HCT116 (cell line): Measurements from ENCODE around the gene SECTM1. TPM values are rescaled to one million over a fixed set of nuclear protein-coding genes. Genes with fewer than 3 reads are reported as not detected.
A peak's percentile ranks its signal among the peaks of the same experiment; 100 is the strongest.

ENCODE experiments used
- ATAC-seq: fragments of 200-7000 bp; cut with Tn5 transposase; 2 replicates; pipeline ENCODE4 v1.9.1; 2020; ENCODE audit warnings: mild to moderate bottlenecking, moderate library complexity
- BruUV-seq: library from RNA; stranded (reverse); fragments of 400-500 nt; replicated peaks from 2 replicates; lab custom pipeline; 2021; lab: Mats Ljungman, UMichigan
- CTCF ChIA-PET: fragments of 300-600 bp; sonication (Branson Sonifier 250); formaldehyde crosslinking; loops from one replicate; lab custom pipeline; 2021; ENCODE audit warnings: antibody characterized with exemption; lab: Charles Lee
- POLR2A ChIA-PET: fragments of 300-600, 350-600 bp; sonication (Branson Sonifier 250); formaldehyde crosslinking; loops from one replicate; lab custom pipeline; 2021; ENCODE audit warnings: antibody characterized with exemption; lab: Charles Lee
- RAD21 ChIA-PET, 2 experiments: fragments of 300-600 bp; sonication (Branson Sonifier 250); formaldehyde crosslinking; loops; one replicate each; lab custom pipeline; 2023; ENCODE audit warnings: low total read pairs in 2 of 2; ENCODE audit not compliant: uncharacterized antibody in 2 of 2, unreplicated experiment in 2 of 2, low non-redundant PET in 1 of 2; lab: Charles Lee
- DNase-seq: peaks from one replicate; pipeline ENCODE4 v3.0.0-alpha.2; 2010; ENCODE audit warnings: low read depth, low spot score
- H2AFZ ChIP-seq: fragments of 200-600 bp; shearing (Covaris generic), sonication (generic); 2 replicates; pipeline ENCODE4 v1.6.1; 2017; ENCODE audit warnings: low read depth, mixed run types, mixed read lengths, antibody characterized with exemption, low read length; ENCODE audit not compliant: poor library complexity, severe bottlenecking
- H3K27ac ChIP-seq: 2 replicates; pipeline ENCODE4 v1.5.1; 2012; ENCODE audit warnings: low read depth, low read length
- H3K27me3 ChIP-seq: fragments of 200-600 bp; sonication (generic); 2 replicates; pipeline ENCODE4 v1.6.1; 2016; ENCODE audit warnings: mixed run types, low read length, mixed read lengths; ENCODE audit not compliant: insufficient read depth
- H3K36me3 ChIP-seq, 2 experiments: fragments of 200-500 bp in 1 of 2; fragments of 200-600 bp in 1 of 2; sonication (Bioruptor generic) in 1 of 2; sonication (generic) in 1 of 2; 2 replicates each; pipeline versions ENCODE4 v1.5.1 to v1.6.1; 2014 to 2016; ENCODE audit warnings: low read length in 2 of 2, inconsistent platforms in 1 of 2, mixed read lengths in 1 of 2, mixed run types in 1 of 2; ENCODE audit not compliant: insufficient read depth in 2 of 2, control insufficient read depth in 1 of 2
- H3K4me1 ChIP-seq, 2 experiments: fragments of 200-600 bp in 1 of 2; sonication (generic) in 1 of 2; 2 replicates each; pipeline versions ENCODE4 v1.5.1 to v1.6.1; 2012 to 2017; ENCODE audit warnings: low read length in 2 of 2, inconsistent platforms in 1 of 2, mild to moderate bottlenecking in 1 of 2, mixed read lengths in 1 of 2, mixed run types in 1 of 2, moderate library complexity in 1 of 2; ENCODE audit not compliant: insufficient read depth in 2 of 2, control insufficient read depth in 1 of 2
- H3K4me2 ChIP-seq: fragments of 200-600 bp; sonication (generic); 2 replicates; pipeline ENCODE4 v1.6.1; 2017; ENCODE audit warnings: mixed run types, low read length, mixed read lengths
- H3K4me3 ChIP-seq, 2 experiments: fragments of 200-600 bp in 1 of 2; sonication (generic) in 1 of 2; replicated peaks in 1 of 2; 2 replicates each; pipeline ENCODE4 v1.5.1; 2011 to 2016; ENCODE audit warnings: low read length in 2 of 2, control low read depth in 1 of 2, low read depth in 1 of 2, mild to moderate bottlenecking in 1 of 2, mixed read lengths in 1 of 2, mixed run types in 1 of 2
- H3K79me2 ChIP-seq: fragments of 200-600 bp; sonication (generic); 2 replicates; pipeline ENCODE4 v1.6.1; 2017; ENCODE audit warnings: mild to moderate bottlenecking, mixed run types, low read length, moderate library complexity, mixed read lengths; ENCODE audit not compliant: insufficient read depth
- H3K9ac ChIP-seq: fragments of 200-600 bp; sonication (generic); 2 replicates; pipeline ENCODE4 v1.6.1; 2016; ENCODE audit warnings: low read length, mixed read lengths
- H3K9me2 ChIP-seq: fragments of 200-600 bp; sonication (generic), shearing (Covaris generic); 2 replicates; pipeline ENCODE4 v1.6.1; 2017; ENCODE audit warnings: mixed run types, mild to moderate bottlenecking, moderate library complexity; ENCODE audit not compliant: insufficient read depth
- H3K9me3 ChIP-seq, 2 experiments: fragments of 200-500 bp in 1 of 2; fragments of 200-600 bp in 1 of 2; sonication (Bioruptor generic) in 1 of 2; sonication (generic) in 1 of 2; 2 replicates each; pipeline ENCODE4 v1.6.1; 2014 to 2017; ENCODE audit warnings: low read length in 2 of 2, mixed read lengths in 2 of 2, inconsistent platforms in 1 of 2, low read depth in 1 of 2, mild to moderate bottlenecking in 1 of 2, mixed run types in 1 of 2, moderate library complexity in 1 of 2; ENCODE audit not compliant: control insufficient read depth in 1 of 2, insufficient read depth in 1 of 2
- H4K20me1 ChIP-seq: fragments of 200-600 bp; sonication (generic), shearing (Covaris generic); 2 replicates; pipeline ENCODE4 v1.6.1; 2017; ENCODE audit warnings: mixed run types, mild to moderate bottlenecking, moderate library complexity; ENCODE audit not compliant: insufficient read depth
- ATF3 ChIP-seq: IDR thresholded peaks from 2 replicates; pipeline ENCODE4 v1.6.1; 2012
- CBX3 ChIP-seq: IDR thresholded peaks from 2 replicates; pipeline ENCODE4 v1.6.1; 2012; ENCODE audit warnings: low read depth
- CEBPB ChIP-seq: IDR thresholded peaks from 2 replicates; pipeline ENCODE4 v1.6.1; 2012; ENCODE audit warnings: low read depth
- EGR1 ChIP-seq: IDR thresholded peaks from 2 replicates; pipeline ENCODE4 v1.6.1; 2012; ENCODE audit warnings: low read depth
- ELF1 ChIP-seq: IDR thresholded peaks from 2 replicates; pipeline ENCODE4 v1.6.1; 2012; ENCODE audit warnings: low read depth, borderline replicate concordance
- EZH2 ChIP-seq: fragments of 200-600 bp; sonication (generic); IDR thresholded peaks from 2 replicates; pipeline ENCODE4 v1.6.1; 2017; ENCODE audit warnings: antibody characterized with exemption, mixed run types
- FOSL1 ChIP-seq: IDR thresholded peaks from 2 replicates; pipeline ENCODE4 v1.6.1; 2012; ENCODE audit warnings: low read depth
- MAX ChIP-seq: IDR thresholded peaks from 2 replicates; pipeline ENCODE4 v1.6.1; 2012
- POLR2A ChIP-seq: IDR thresholded peaks from 2 replicates; pipeline ENCODE4 v1.7.0; 2011; ENCODE audit warnings: borderline replicate concordance; ENCODE audit not compliant: insufficient read depth, insufficient read length; ENCODE audit errors: extremely low read depth
- POLR2AphosphoS5 ChIP-seq: IDR thresholded peaks from 2 replicates; pipeline ENCODE4 v1.6.1; 2011; ENCODE audit warnings: mild to moderate bottlenecking, low read depth, low read length, moderate library complexity
- SIN3A ChIP-seq: IDR thresholded peaks from 2 replicates; pipeline ENCODE4 v1.6.1; 2012; ENCODE audit warnings: low read depth
- SRF ChIP-seq: IDR thresholded peaks from 2 replicates; pipeline ENCODE4 v1.6.1; 2012; ENCODE audit warnings: low read depth
- TCF7L2 ChIP-seq: IDR thresholded peaks from 2 replicates; pipeline ENCODE4 v1.7.0; 2011; ENCODE audit warnings: borderline replicate concordance, inconsistent platforms; ENCODE audit not compliant: insufficient read depth, insufficient read length; ENCODE audit errors: extremely low read depth
- YY1 ChIP-seq: IDR thresholded peaks from 2 replicates; pipeline ENCODE4 v1.6.1; 2011; ENCODE audit warnings: low read length, low read depth, moderate library complexity, mild to moderate bottlenecking; ENCODE audit not compliant: insufficient replicate concordance; ENCODE audit errors: extremely low read depth
- ZFX ChIP-seq: fragments of 450-650 bp; IDR thresholded peaks from 2 replicates; pipeline ENCODE4 v1.6.1; 2017
- ZNF274 ChIP-seq: fragments of 200-500 bp; sonication (Bioruptor generic); IDR thresholded peaks from 2 replicates; pipeline ENCODE4 v1.6.1; 2014; ENCODE audit warnings: mild to moderate bottlenecking, low read depth, low read length, inconsistent platforms
- intact Hi-C: fragments of 100-400 bp; cut with micrococcal nuclease; formaldehyde crosslinking; loops from 2 replicates; pipeline ENCODE4 v1.10.0; 2022
- total RNA-seq: library from RNA; stranded (reverse); gene quantifications from one replicate; pipeline ENCODE4 v1.2.1, GENCODE V29; 2021; ENCODE audit not compliant: unreplicated experiment
- TF ChIP-seq, protein P1 (sequence below), 3 experiments: fragments of 200-600 bp in 1 of 3; sonication (generic) in 1 of 3; IDR thresholded peaks in 2 of 3; conservative IDR thresholded peaks in 1 of 3; 2 replicates each; pipeline ENCODE4 v1.5.1; 2012 to 2017; ENCODE audit warnings: low read depth in 2 of 3, low read length in 2 of 3, antibody characterized with exemption in 1 of 3, borderline replicate concordance in 1 of 3, control low read depth in 1 of 3, mild to moderate bottlenecking in 1 of 3, mixed read lengths in 1 of 3, mixed run types in 1 of 3, moderate library complexity in 1 of 3; ENCODE audit not compliant: insufficient read depth in 1 of 3

Gene SECTM1
- total RNA-seq, 1 experiment from 2014 or later = 6.8 TPM

GRCh38 chr17:82366749-82367148 lies 33.2 kb upstream of the SECTM1 start:
- H3K4me1 ChIP-seq = peaks cover 15 to 19% of the 10 kb centered on the region in 2 experiments
- H4K20me1 ChIP-seq = no peaks in the 10 kb centered on the region
- ChIA-PET POLR2A (interaction anchor here (1.7 kb wide), 1 partner anchor 29 kb away, joined by 5 read pairs; no protein-coding TSS in a partner anchor), CTCF (no interaction called here), RAD21 (no interaction called here)
- H2AFZ ChIP-seq = no peak overlapping the region
- peak overlapping the region; percentile 65; the same call in 1 of the 2 replicates for H3K27ac ChIP-seq
- ATAC-seq = no peak
- H3K27me3 ChIP-seq = no peaks in the 10 kb centered on the region
- no peak overlapping the region for H3K9ac ChIP-seq
- no peak overlapping the region; a peak in 1 of 4 replicates for H3K4me3 ChIP-seq
- H3K36me3 ChIP-seq = no peaks in the 10 kb centered on the region
- peak overlapping the region; percentile 66; the same call in 1 of the 2 replicates for H3K4me2 ChIP-seq
- TF ChIP-seq CBX3 (no peak), FOSL1 (no peak), ATF3 (no peak), CEBPB (no peak), TCF7L2 (no peak), ZNF274 (no peak), EGR1 (no peak), YY1 (no peak), SIN3A (no peak), POLR2AphosphoS5 (no peak), ZFX (no peak), ELF1 (no peak), POLR2A (no peak), MAX (no peak), EZH2 (no peak), SRF (no peak)
- TF ChIP-seq, protein P1, sequence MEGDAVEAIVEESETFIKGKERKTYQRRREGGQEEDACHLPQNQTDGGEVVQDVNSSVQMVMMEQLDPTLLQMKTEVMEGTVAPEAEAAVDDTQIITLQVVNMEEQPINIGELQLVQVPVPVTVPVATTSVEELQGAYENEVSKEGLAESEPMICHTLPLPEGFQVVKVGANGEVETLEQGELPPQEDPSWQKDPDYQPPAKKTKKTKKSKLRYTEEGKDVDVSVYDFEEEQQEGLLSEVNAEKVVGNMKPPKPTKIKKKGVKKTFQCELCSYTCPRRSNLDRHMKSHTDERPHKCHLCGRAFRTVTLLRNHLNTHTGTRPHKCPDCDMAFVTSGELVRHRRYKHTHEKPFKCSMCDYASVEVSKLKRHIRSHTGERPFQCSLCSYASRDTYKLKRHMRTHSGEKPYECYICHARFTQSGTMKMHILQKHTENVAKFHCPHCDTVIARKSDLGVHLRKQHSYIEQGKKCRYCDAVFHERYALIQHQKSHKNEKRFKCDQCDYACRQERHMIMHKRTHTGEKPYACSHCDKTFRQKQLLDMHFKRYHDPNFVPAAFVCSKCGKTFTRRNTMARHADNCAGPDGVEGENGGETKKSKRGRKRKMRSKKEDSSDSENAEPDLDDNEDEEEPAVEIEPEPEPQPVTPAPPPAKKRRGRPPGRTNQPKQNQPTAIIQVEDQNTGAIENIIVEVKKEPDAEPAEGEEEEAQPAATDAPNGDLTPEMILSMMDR (IDR thresholded peaks at IDR 0.05 in 2 of 3, conservative IDR thresholded peaks at IDR 0.05 in 1 of 3; ENCODE audit: borderline replicate concordance in 1 of 3, insufficient read depth in 1 of 3, low read depth in 2 of 3, low read length in 2 of 3) = no peak
- H3K79me2 ChIP-seq = no peaks in the 10 kb centered on the region
- BruUV-seq = no TSS peak
- no peaks in the 10 kb centered on the region for H3K9me3 ChIP-seq
- intact Hi-C loops = no loop called here
- H3K9me2 ChIP-seq = no peaks in the 10 kb centered on the region
- DNase-seq = no peak
